Urinary bladder (tissue), 4 donors: ENCODE data around the gene CCL22. TPM values are rescaled to one million over a fixed set of nuclear protein-coding genes. Genes with fewer than 3 reads are reported as not detected.

Source experiments
- DNase-seq: peaks from one replicate; pipeline ENCODE4 v3.0.0-alpha.2; 2015; ENCODE audit errors: extremely low spot score
- H3K27ac ChIP-seq: one replicate; pipeline ENCODE4 v1.5.1; 2013; ENCODE audit warnings: low read depth, mild to moderate bottlenecking, moderate library complexity
- H3K36me3 ChIP-seq: one replicate; pipeline ENCODE4 v1.6.1; 2013; ENCODE audit warnings: mild to moderate bottlenecking, moderate library complexity; ENCODE audit not compliant: insufficient read depth
- H3K4me1 ChIP-seq: one replicate; pipeline ENCODE4 v1.6.1; 2013; ENCODE audit warnings: mild to moderate bottlenecking, moderate library complexity; ENCODE audit not compliant: insufficient read depth
- H3K4me3 ChIP-seq: one replicate; pipeline ENCODE4 v1.5.1; 2013; ENCODE audit warnings: low read depth, low read length
- WGBS: extraction: QIAGEN DNeasy Blood & Tissue Kit; methylation state at CpG from one replicate; pipeline ENCODE4 v1.1.7; 2013; 5-methylcytosine and 5-hydroxymethylcytosine counted together
- polyA plus RNA-seq: library from polyadenylated mRNA; stranded (reverse); fragments of 200-250 nt; gene quantifications from one replicate; pipeline ENCODE4 v1.2.3, GENCODE V29; 2013
- total RNA-seq: library from RNA; depleted of rRNA; stranded (reverse); fragments of >200 nt; gene quantifications from one replicate; pipeline ENCODE4 v1.2.3, GENCODE V29; 2014
- donor health status: healthy with polysubstance abuse.
- donor health status: healthy.

Gene CCL22
- total and polyA plus RNA-seq, 2 donors: 0.10 TPM; not detected in 1

DNA sequence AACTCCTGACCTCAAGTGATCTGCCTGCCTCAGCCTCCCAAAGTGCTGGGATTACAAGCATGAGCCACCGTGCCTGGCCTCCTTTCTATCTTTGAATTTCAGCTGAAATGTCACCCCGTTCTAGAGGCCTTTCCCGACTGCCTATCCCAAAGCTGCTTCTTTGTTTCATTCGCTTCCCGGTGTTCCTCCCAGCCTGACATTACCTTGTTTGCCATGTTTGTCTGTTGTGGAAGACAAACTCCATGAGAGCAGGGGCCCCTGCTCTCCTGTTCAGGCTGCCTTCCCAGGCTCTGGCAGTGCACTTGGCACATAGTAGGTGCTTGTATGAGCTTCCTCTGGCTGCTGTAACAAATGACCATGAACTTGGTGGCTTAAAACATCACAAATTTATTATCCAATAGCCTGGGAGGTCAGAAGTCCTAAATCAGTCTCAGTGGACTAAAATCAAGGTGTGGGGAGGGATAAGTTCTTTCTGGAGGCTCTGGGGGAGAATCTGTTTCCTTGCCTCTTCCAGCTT lies 2.6 kb upstream of the CCL22 start:
- DNase-seq: no peak
- 87% methylated on average over 5 of the region's 5 CpGs for WGBS
- no peaks in the 10 kb centered on the region for H3K36me3 ChIP-seq
- no peak overlapping the region for H3K4me3 ChIP-seq
- no peak overlapping the region for H3K27ac ChIP-seq
- H3K4me1 ChIP-seq: no peaks in the 10 kb centered on the region

DNA sequence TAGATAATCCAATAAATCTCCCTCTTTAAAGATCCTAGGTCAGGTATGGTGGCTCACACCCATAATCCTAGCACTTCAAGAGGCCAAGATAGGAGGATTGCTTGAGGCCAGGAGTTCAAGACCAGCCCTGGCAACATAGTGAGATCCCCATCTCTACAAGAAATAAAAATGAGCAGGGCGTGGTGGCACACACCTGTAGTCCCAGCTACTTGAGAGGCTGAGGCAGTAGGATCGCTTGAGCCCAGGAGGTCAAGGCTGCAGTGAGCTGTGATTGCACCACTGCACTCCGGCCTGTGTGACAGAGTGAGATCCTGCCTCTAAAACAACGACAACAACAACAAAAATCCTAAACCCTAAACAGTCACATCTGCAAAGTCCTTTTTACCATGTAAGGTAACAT lies 2.0 kb upstream of the CCL22 start:
- no peaks in the 10 kb centered on the region for H3K36me3 ChIP-seq
- 98% methylated on average over 4 of the region's 4 CpGs for WGBS
- no peak overlapping the region for H3K4me3 ChIP-seq
- H3K4me1 ChIP-seq: no peaks in the 10 kb centered on the region
- no peak for DNase-seq
- no peak overlapping the region for H3K27ac ChIP-seq

DNA sequence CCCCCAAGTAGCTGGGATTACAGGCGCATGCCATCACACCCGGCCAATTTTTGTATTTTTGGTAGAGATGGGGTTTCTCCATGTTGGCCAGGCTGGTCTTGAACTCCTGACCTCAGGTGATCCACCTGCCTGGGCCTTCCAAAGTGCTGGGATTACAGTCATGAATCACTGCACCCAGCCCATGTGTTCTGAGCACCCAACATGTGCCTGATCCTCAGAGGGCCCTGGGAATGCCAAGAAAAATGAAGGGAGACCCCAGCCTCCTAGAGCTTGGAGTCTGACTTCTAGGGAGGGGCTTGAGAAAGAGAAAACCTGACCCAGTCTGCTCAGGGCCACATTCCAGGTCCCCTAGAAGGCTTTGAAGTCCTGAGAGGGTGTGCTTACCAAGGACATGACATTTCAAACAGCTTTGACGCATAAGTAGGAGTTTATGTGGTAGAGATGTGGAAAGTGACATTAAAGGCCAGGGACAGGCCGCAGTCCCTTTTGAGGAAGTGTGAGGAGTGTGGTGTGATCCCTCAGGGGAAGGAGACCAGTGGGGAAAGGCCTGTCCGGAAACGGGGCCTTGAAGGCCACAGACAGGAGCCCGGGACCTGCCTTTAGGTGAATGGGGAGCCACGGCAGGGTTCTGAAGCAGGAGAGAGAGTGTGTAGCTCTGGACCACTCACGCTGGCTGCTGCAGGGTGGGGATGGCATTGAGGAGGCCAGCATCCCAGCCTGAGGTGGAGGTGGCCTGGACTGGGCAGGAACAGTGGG lies 1.1 kb upstream of the CCL22 start:
- Histone ChIP-seq H3K4me3 (no peak overlapping the region), H3K4me1 (no peaks in the 10 kb centered on the region), H3K36me3 (no peaks in the 10 kb centered on the region), H3K27ac (no peak overlapping the region)
- WGBS: 86% methylated on average over 9 of the region's 9 CpGs
- no peak for DNase-seq

DNA sequence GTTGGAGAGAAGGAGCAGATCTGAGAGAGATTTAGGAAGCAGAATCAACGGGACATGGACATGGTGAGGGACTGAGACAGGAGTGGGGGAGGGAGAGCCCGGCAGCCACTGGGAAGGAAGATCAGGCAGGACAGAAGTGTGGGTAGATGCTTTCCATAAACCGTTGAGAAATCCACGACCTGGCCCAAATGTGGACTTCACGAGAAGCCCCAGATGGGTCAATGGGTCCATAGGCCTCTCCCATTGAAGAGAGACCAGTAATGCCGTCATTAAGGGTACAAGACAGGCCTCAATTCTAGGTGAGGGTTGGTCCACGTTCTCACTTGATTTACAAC lies 530 bp upstream of the CCL22 start:
- no peak overlapping the region for H3K27ac ChIP-seq
- DNase-seq: no peak
- no peaks in the 10 kb centered on the region for H3K36me3 ChIP-seq
- WGBS: 84% methylated on average over 7 of the region's 7 CpGs
- no peaks in the 10 kb centered on the region for H3K4me1 ChIP-seq
- no peak overlapping the region for H3K4me3 ChIP-seq

DNA sequence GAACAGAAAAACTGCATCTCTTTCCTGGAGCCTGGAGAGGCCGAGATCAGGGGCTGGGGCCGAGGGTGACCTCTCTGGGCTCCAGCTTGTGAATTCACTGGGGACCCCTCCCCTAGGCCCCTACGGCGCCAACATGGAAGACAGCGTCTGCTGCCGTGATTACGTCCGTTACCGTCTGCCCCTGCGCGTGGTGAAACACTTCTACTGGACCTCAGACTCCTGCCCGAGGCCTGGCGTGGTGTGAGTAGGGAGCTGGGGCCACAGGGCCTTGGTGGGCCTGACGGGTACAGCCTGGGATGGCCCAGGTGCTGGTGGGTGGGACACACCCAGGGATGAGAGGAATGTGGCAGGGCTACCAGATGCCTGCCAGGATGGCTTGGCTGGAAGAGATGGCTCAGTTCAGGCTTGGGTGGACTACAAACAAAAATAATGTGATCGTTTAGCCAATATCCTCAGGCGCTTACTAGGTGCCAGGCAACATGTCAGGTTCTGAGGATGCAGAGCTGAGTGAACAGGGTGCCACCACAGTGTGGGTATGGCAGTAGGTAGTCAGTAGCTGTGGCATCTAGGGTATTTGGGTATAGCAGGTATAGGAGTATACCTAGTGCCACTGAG lies 1.8 kb downstream of the CCL22 start:
- 94% methylated on average over 16 of the region's 16 CpGs for WGBS
- Histone ChIP-seq H3K4me3 (no peak overlapping the region), H3K36me3 (no peaks in the 10 kb centered on the region), H3K4me1 (no peaks in the 10 kb centered on the region), H3K27ac (no peak overlapping the region)
- DNase-seq: no peak

DNA sequence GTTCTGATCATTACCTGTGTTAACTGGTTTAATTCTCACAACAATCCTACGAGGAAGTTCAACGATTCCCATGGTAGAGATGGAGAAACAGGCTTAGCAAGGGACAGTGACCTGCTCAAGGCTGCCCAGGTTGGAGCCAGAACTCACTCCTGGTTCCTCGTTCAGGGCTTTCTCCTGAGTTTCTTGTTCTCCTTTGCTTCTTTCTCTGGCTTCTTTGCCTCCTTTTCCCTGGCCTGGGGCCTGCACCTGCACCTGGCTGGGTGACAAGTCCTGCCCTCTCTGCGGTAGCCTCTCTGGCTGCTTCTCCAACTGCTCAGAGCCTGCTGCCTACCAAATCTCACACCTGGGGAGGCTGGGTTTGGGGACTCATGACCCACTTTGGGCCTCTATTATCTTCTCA lies 2.8 kb downstream of the CCL22 start:
- Histone ChIP-seq H3K4me3 (no peak overlapping the region), H3K4me1 (no peaks in the 10 kb centered on the region), H3K36me3 (no peaks in the 10 kb centered on the region), H3K27ac (no peak overlapping the region)
- 80% methylated on average over 4 of the region's 4 CpGs for WGBS
- DNase-seq: no peak

DNA sequence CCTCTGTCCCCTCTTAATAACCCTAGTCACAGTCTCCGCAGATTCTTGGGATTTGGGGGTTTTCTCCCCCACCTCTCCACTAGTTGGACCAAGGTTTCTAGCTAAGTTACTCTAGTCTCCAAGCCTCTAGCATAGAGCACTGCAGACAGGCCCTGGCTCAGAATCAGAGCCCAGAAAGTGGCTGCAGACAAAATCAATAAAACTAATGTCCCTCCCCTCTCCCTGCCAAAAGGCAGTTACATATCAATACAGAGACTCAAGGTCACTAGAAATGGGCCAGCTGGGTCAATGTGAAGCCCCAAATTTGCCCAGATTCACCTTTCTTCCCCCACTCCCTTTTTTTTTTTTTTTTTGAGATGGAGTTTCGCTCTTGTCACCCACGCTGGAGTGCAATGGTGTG lies 5.6 kb downstream of the CCL22 start:
- Histone ChIP-seq H3K27ac (no peak overlapping the region), H3K36me3 (no peaks in the 10 kb centered on the region), H3K4me3 (no peak overlapping the region), H3K4me1 (no peaks in the 10 kb centered on the region)
- 92% methylated on average over 3 of the region's 3 CpGs for WGBS
- DNase-seq: no peak

DNA sequence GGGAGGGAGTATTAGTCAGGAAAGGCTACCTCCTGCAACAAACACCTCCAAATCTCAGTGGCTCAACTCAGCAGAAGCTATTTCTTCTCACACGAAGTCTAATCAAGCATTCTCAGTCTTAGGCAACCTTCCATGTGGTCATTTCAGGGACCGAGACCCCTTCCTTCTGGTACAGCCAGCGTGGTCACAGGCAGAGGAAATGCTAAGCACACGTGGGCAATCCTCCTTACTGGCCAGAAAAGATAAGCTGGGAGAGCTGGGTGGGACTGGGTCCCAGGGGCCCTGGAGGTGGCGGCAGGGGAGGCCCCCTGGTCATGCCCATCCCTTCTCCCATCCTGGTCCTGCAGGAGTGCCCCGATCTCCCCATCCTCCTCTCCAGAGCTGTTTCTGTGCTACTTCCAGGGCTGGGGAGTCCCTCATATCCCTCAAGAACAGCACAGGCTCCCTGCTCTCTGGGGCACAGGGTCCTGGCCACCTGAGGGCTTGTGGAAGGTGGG lies 8.0 kb downstream of the CCL22 start:
- DNase-seq: no peak
- 54% methylated on average over 6 of the region's 6 CpGs for WGBS
- H3K36me3 ChIP-seq: no peaks in the 10 kb centered on the region

DNA sequence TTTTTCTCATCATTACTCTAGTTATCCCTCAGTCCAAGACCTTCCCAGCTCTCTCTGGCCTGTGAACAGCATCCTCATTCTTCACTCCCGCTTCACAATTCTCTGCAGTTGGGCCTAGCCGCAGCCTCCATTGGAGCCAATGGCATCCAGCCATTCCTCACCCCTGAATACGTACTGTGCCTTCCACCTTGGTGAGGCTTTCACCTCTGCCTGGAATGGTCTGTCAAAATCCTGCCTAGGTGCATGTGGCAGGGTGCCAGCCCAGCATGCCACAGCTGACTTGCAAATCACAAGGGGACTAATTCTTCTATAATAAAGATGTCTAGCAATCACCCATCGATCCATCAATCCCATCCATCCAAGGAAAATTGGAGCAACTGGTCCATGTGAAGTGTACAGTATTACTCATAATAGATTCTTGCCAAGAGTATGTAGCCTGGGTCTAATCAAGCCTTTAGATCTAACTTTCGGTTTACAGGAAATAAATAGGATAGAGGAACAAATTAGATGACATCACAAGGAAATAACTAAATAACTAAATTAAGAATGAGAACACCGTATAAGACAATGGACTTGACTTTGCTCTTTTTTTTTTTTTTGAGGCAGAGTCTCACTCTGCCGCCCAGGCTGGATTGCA lies 8.7 kb downstream of the CCL22 start:
- no peaks in the 10 kb centered on the region for H3K4me1 ChIP-seq
- H3K4me3 ChIP-seq: no peak overlapping the region
- H3K36me3 ChIP-seq: no peaks in the 10 kb centered on the region
- no peak for DNase-seq
- WGBS: 75% methylated on average over 7 of the region's 7 CpGs
- H3K27ac ChIP-seq: no peak overlapping the region

More for the DNA sequence above, 8.0 kb downstream of the CCL22 start:
- Histone ChIP-seq H3K4me1 (no peaks in the 10 kb centered on the region), H3K4me3 (no peak overlapping the region), H3K27ac (no peak overlapping the region)

DNA sequence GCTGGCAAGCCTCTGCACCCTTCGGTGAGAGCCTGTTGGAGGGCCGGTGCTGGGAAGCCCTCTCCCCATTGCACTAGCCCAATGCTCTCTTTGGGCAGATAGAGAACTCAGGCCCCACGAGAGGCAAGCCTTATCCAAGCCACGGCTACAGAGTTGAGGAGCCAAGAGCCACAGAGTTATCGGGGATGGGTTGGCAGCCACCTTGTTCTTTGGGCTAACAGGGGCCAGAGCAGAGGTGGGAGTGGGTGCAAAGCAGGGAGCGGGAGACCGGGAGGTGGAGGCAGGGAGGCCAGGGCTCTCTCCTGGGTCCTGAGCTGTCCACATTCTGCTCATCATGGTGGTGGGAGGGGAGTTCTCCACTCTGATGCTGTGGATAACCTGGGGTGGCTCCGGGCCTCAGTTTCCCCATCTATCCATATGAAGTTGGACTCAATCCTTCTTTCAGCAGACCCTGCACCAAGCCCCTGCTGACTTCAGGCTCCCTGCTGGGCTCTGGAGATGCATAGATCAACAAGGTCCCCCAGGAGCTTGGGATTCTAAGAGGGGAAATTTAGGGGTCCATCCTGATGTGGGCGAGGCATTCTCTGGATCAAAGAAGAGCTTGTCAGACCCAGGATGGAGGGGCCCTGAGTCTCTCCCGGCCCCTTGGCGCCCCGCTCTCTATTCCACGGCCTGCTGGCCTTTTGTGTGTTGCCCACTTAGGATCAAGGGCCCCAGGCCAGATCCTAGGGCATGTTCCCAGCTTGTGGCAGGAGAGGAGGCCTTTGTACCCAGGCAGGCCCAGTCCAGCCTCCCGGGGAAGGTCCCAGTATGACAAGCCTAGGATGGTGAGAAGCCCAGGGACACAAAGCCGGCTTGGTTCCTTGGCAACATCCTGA lies 13.2 kb downstream of the CCL22 start:
- no peak overlapping the region for H3K27ac ChIP-seq

DNA sequence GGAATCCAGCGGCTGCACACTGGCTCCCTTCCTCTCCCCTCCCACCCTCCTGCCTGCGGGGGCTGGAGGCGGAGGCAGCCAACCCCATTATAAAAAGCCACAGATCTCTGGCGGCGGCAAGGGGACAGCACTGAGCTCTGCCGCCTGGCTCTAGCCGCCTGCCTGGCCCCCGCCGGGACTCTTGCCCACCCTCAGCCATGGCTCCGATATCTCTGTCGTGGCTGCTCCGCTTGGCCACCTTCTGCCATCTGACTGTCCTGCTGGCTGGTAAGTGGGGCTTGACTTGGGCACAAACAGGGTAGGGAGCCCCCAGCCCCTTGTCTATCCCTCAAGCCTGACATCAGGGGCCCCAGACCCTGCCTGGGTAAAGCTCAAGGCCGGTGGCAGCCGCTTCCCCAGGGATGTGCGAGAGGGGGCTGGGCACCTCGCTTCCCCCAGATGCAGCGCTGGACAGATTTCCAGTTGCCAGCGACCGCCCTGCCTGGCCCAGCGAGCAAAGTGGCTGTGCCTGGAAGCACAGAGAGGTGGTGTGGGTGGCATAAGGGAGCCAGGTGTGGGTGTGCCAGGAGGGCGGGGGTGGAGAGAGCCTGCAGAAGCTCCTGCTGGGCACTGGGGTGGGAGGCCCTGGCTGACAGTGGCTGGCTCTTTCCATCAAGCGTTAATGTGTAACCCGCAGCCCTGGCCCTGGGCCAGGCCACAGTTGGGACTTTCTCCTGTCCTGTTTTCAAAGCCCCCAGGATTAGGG lies 14.0 kb downstream of the CCL22 start, which contains the start of gene CX3CL1:
CX3CL1 (plus strand) TSS at position 119 of the 745 bp plus-strand sequence; CDS start at position 198, 79 bp downstream.
- WGBS: 15% methylated on average over 23 of the region's 23 CpGs
- no peak within 1 kb of the TSS for H3K27ac ChIP-seq
- peak within 1 kb of the TSS; percentile 49 for H3K4me3 ChIP-seq
- DNase-seq: no peak
- H3K36me3 ChIP-seq: no peaks in the 10 kb centered on the region
- peaks cover 3% of the 10 kb centered on the region for H3K4me1 ChIP-seq

More for the DNA sequence above, 13.2 kb downstream of the CCL22 start:
- 76% methylated on average over 15 of the region's 15 CpGs for WGBS
- no peak for DNase-seq
- H3K4me1 ChIP-seq: peaks cover 3% of the 10 kb centered on the region
- H3K36me3 ChIP-seq: no peaks in the 10 kb centered on the region
- no peak overlapping the region for H3K4me3 ChIP-seq

DNA sequence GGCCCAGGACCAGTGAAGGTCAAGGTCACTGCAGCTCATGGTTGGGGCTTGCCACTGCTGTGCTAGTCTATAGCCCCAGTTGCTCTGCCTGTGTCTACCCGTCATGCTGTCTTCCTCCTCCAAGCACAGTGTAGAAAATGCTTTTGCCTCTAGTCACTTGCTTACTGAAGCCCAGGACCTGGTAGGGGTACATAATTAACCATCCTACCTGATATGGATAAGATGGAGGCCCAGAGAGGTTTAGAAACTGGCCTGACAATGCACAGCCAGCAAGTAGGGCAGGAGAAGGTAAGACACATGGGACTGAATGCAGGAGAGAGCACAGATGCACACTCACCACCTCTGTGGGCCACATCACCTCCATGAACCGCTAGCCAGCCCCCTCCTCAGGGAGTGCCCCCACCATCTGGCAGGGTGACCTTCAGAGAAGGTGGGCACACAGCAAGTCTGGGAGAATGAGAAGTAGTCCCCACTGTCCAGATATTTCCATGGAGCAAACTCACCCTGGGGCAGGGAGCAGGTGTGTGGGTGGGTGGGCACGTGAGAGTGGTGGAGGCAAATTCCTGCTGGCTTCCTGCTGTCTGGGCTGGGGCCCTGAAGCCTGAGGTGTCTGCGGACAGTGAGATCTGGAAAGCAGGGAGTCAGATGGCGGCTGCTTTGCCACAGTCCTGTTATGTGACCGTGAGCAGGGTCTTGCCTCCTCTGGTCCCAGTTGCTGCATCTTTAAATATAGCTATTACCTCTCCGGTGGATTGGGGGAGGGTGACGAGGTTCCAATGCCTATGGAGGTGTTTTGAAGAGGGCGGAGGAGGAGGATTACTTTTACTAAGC lies 14.7 kb downstream of the CCL22 start:
- H3K4me1 ChIP-seq: peaks cover 3% of the 10 kb centered on the region
- H3K4me3 ChIP-seq: peak overlapping the region; percentile 49
- no peak overlapping the region for H3K27ac ChIP-seq
- DNase-seq: no peak
- H3K36me3 ChIP-seq: no peaks in the 10 kb centered on the region
- 50% methylated on average over 9 of the region's 9 CpGs for WGBS
